Right lobe of liver (tissue), 4 donors: ENCODE data around the gene IQCH.

Experiments
- POLR2A ChIP-seq: fragments of 450-650 bp; IDR thresholded peaks from one replicate; pipeline ENCODE4 v1.6.1; 2017; ENCODE audit warnings: antibody characterized with exemption, mild to moderate bottlenecking
- TF ChIP-seq, protein P1 (sequence below), 4 donors: fragments of 200-600 bp in 3 of 4; fragments of 450-650 bp in 1 of 4; IDR thresholded peaks; one replicate each; pipeline versions ENCODE4 v1.5.1 to v1.8.0; 2016 to 2022; ENCODE audit warnings: antibody characterized with exemption in 4 of 4, mild to moderate bottlenecking in 2 of 4
- donor health status: DM: no; HTN: no; CAD: no.
- donor health status: DM: no; HTN: no; CAD: no.
- donor health status: DM: no; HTN: yes; CAD: no.

DNA sequence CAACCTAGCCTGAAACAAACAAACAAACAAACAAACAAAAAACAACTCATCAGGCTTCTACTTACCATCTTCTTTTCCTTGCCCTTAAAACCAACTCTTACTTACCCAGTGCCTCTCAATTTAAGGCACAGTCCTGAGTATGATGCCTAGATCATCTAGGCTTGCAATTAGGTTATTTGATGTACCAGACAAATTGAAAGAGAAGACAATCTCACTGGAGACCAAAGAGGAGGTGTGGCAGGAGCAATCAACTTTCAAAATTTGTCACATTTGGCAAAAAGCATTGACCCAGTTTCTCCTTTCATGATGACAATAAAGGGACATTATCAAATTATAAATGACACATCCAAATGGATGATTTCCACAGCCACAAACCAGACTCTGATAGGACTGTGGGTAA is 36.2 kb upstream of the IQCH start:
- TF ChIP-seq POLR2A: no peak
- TF ChIP-seq, protein P1, sequence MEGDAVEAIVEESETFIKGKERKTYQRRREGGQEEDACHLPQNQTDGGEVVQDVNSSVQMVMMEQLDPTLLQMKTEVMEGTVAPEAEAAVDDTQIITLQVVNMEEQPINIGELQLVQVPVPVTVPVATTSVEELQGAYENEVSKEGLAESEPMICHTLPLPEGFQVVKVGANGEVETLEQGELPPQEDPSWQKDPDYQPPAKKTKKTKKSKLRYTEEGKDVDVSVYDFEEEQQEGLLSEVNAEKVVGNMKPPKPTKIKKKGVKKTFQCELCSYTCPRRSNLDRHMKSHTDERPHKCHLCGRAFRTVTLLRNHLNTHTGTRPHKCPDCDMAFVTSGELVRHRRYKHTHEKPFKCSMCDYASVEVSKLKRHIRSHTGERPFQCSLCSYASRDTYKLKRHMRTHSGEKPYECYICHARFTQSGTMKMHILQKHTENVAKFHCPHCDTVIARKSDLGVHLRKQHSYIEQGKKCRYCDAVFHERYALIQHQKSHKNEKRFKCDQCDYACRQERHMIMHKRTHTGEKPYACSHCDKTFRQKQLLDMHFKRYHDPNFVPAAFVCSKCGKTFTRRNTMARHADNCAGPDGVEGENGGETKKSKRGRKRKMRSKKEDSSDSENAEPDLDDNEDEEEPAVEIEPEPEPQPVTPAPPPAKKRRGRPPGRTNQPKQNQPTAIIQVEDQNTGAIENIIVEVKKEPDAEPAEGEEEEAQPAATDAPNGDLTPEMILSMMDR (IDR thresholded peaks at IDR 0.05): no peak
